K562 treated with DMSO at 1 percent for 4 hours (cell line): ENCODE data around the gene SPATA46. TPM values are rescaled to one million over a fixed set of nuclear protein-coding genes. Genes with fewer than 3 reads are reported as not detected.

Source experiments
- total RNA-seq: library from RNA; unstranded; fragments of 300-600 nt; gene quantifications from 2 replicates; pipeline ENCODE4 v1.2.3, GENCODE V29; 2022; ENCODE audit not compliant: insufficient read depth

The SPATA46 gene
- not detected in 2 replicates for total RNA-seq

DNA sequence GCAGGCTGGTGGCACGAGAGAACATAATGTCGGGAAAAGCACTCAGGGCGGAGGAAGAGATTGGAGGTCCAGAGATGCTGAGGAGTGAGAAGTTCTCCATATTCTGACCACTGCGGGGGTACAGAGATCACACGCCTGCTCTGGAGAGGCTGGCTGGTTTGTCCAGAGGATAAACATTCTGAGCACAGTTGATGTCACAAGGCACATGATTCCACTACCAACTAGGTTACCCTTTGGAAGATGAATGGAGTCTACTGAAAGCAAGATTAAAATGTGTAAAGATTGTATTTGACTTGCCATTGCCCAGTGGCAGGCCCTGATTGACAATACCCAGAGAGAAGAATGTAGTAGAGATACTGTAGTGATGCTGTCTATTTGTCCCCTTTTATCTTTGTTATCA, at the start of gene SPATA46:
TSS of gene SPATA46 (minus strand) at position 164 of the 400 bp plus-strand sequence. CDS start at position 100, 64 bp downstream.

DNA sequence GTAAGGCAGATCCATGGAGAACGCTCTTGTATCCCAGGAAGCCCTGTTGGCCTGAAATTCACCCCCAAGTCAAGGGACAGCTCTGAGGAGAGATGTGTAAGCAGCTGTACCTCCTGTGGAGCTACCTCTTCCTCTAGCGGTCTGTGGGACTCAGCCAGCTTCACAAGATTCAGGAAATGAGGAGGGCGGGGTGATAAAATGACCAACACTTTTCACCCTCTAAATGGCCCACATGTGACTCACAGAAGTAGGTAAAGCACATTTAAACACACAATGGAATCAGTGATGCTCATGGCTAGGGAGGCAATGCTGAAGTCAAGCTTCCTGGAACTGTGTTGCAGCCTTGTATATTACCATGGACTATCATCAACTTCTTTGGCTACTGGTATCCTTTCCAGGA, 35.3 kb upstream of the SPATA46 start, which contains the start of gene SH2D1B:
TSS of gene SH2D1B (minus strand) at position 135 of the 400 bp plus-strand sequence. CDS start at position 15, 120 bp downstream.

GRCh38 chr1:162381383-162381782, 4.7 kb upstream of the SPATA46 start, which contains the start of gene C1orf226:
Gene C1orf226, plus strand, starts transcription at chr1:162381728. Its CDS starts 174 bp downstream, at chr1:162381902.

Other genes with a start within 250 kb of the SPATA46 start
- gene C1orf226, start 4.9 kb upstream of the SPATA46 start, total RNA-seq: 0.27 and 1.1 TPM in 2 replicates
- not detected in 2 replicates for gene SH2D1B, start 35.3 kb upstream of the SPATA46 start, total RNA-seq
- 15.7 and 17.3 TPM in 2 replicates for gene UHMK1, start 121.0 kb upstream of the SPATA46 start, total RNA-seq
- gene UAP1, start 184.9 kb upstream of the SPATA46 start, total RNA-seq: 51.1 and 62.8 TPM in 2 replicates